ENCODE measurements around the gene SYNE1. TPM values are rescaled to one million over a fixed set of nuclear protein-coding genes. Genes with fewer than 3 reads are reported as not detected.

SYNE1 gene
- total RNA-seq, 6 donors from 2014 or later: 160 to 859 (median 490) TPM

- no peak overlapping the region for H3K27ac ChIP-seq
- H3K36me3 ChIP-seq: peaks cover 0 to 52% (median 4%) of the 10 kb centered on the region in 4 donors
- WGBS, 2 donors: 84 to 87% methylated on average over 2 of the region's 2 CpGs
- H3K9me3 ChIP-seq: no peaks in the 10 kb centered on the region
- DNase-seq (no peak), ATAC-seq (ENCODE audit: low FRiP score in 2 of 2) (no peak)
- H3K27me3 ChIP-seq: no peaks in the 10 kb centered on the region
- no peak for TF ChIP-seq CTCF (IDR thresholded peaks at IDR 0.05)
- no peak for TF ChIP-seq EP300 (IDR thresholded peaks at IDR 0.05)
- TF ChIP-seq POLR2AphosphoS5 (IDR thresholded peaks at IDR 0.05): no peak
- TF ChIP-seq POLR2A (IDR thresholded peaks at IDR 0.05): no peak
- H3K4me1 ChIP-seq: peaks cover 0 to 15% (median 1%) of the 10 kb centered on the region in 4 donors
- H3K4me3 ChIP-seq: no peak overlapping the region
Observed at GRCh38 chr6:152402791-152403190, 234.4 kb downstream of the SYNE1 start.

GRCh38 chr6:152401978-152402377, 235.2 kb downstream of the SYNE1 start:
- ATAC-seq (ENCODE audit: low FRiP score in 2 of 2): no peak

GRCh38 chr6:152399399-152399798, 237.8 kb downstream of the SYNE1 start:
- Histone ChIP-seq H3K4me3 (no peak overlapping the region), H3K4me1 (peaks cover 0 to 22% (median 5%) of the 10 kb centered on the region in 4 donors), H3K36me3 (peaks cover 0 to 66% (median 6%) of the 10 kb centered on the region in 4 donors), H3K27me3 (no peaks in the 10 kb centered on the region), H3K9me3 (no peaks in the 10 kb centered on the region), H3K27ac (peak overlapping the region; percentile 59 to 70 (median 64))
- WGBS, 2 donors: 54 to 57% methylated on average over 5 of the region's 5 CpGs
- peak; percentile 53 to 88 for ATAC-seq (ENCODE audit: low FRiP score in 2 of 2)
- TF ChIP-seq POLR2AphosphoS5 (IDR thresholded peaks at IDR 0.05) (no peak), EP300 (IDR thresholded peaks at IDR 0.05) (no peak), POLR2A (IDR thresholded peaks at IDR 0.05) (no peak), CTCF (IDR thresholded peaks at IDR 0.05) (no peak)
- DNase-seq: peak in 1 of 2 donors; percentile 78

More at GRCh38 chr6:152401978-152402377, 235.2 kb downstream of the SYNE1 start:
- Histone ChIP-seq H3K27me3 (no peaks in the 10 kb centered on the region), H3K4me1 (peaks cover 0 to 21% (median 4%) of the 10 kb centered on the region in 4 donors), H3K36me3 (peaks cover 0 to 54% (median 4%) of the 10 kb centered on the region in 4 donors), H3K4me3 (no peak overlapping the region), H3K27ac (peak overlapping the region in 1 of 4 donors; percentile 24), H3K9me3 (no peaks in the 10 kb centered on the region)
- 94 to 98% methylated on average over 3 of the region's 3 CpGs for WGBS, 2 donors
- peak in 1 of 2 donors; percentile 22 for DNase-seq
- TF ChIP-seq POLR2AphosphoS5 (IDR thresholded peaks at IDR 0.05) (no peak), CTCF (IDR thresholded peaks at IDR 0.05) (no peak), EP300 (IDR thresholded peaks at IDR 0.05) (no peak), POLR2A (IDR thresholded peaks at IDR 0.05) (no peak)

- peak overlapping the region; percentile 59 to 70 (median 64) for H3K27ac ChIP-seq
- ATAC-seq (ENCODE audit: low FRiP score in 2 of 2): peak in 1 of 2 donors; percentile 66
- no peak for DNase-seq
- H3K27me3 ChIP-seq: no peaks in the 10 kb centered on the region
- H3K4me3 ChIP-seq: no peak overlapping the region
- no peaks in the 10 kb centered on the region for H3K9me3 ChIP-seq
- H3K36me3 ChIP-seq: peaks cover 0 to 70% (median 6%) of the 10 kb centered on the region in 4 donors
- no peak for TF ChIP-seq CTCF (IDR thresholded peaks at IDR 0.05)
- no peak for TF ChIP-seq POLR2A (IDR thresholded peaks at IDR 0.05)
- TF ChIP-seq EP300 (IDR thresholded peaks at IDR 0.05): no peak
- no peak for TF ChIP-seq POLR2AphosphoS5 (IDR thresholded peaks at IDR 0.05)
- H3K4me1 ChIP-seq: peaks cover 0 to 22% (median 5%) of the 10 kb centered on the region in 4 donors
Observed at GRCh38 chr6:152398993-152399392, 238.2 kb downstream of the SYNE1 start.

- Histone ChIP-seq H3K27ac (peak overlapping the region in 1 of 4 donors; percentile 64), H3K4me3 (no peak overlapping the region), H3K27me3 (no peaks in the 10 kb centered on the region), H3K4me1 (peaks cover 0 to 22% (median 5%) of the 10 kb centered on the region in 4 donors), H3K9me3 (no peaks in the 10 kb centered on the region), H3K36me3 (peaks cover 0 to 66% (median 6%) of the 10 kb centered on the region in 4 donors)
- WGBS, 2 donors: 64 to 70% methylated on average over 3 of the region's 3 CpGs
- ATAC-seq (ENCODE audit: low FRiP score in 2 of 2): no peak
- no peak for TF ChIP-seq POLR2AphosphoS5 (IDR thresholded peaks at IDR 0.05)
- TF ChIP-seq EP300 (IDR thresholded peaks at IDR 0.05): no peak
- TF ChIP-seq POLR2A (IDR thresholded peaks at IDR 0.05): no peak
- no peak for TF ChIP-seq CTCF (IDR thresholded peaks at IDR 0.05)
- no peak for DNase-seq
Observed at GRCh38 chr6:152398316-152398715, 238.8 kb downstream of the SYNE1 start.

Data from upper lobe of left lung (tissue), 6 donors.